HCT116 (cell line): ENCODE results near the gene UBA52. TPM values are rescaled to one million over a fixed set of nuclear protein-coding genes. Genes with fewer than 3 reads are reported as not detected.

Experiments
- ATAC-seq: fragments of 200-7000 bp; cut with Tn5 transposase; 2 replicates; pipeline ENCODE4 v1.9.1; 2020; ENCODE audit warnings: mild to moderate bottlenecking, moderate library complexity
- BruUV-seq: library from RNA; stranded (reverse); fragments of 400-500 nt; replicated peaks from 2 replicates; lab custom pipeline; 2021; lab: Mats Ljungman, UMichigan
- CTCF ChIA-PET: fragments of 300-600 bp; sonication (Branson Sonifier 250); formaldehyde crosslinking; loops from one replicate; lab custom pipeline; 2021; ENCODE audit warnings: antibody characterized with exemption; lab: Charles Lee
- POLR2A ChIA-PET: fragments of 300-600, 350-600 bp; sonication (Branson Sonifier 250); formaldehyde crosslinking; loops from one replicate; lab custom pipeline; 2021; ENCODE audit warnings: antibody characterized with exemption; lab: Charles Lee
- RAD21 ChIA-PET, 2 experiments: fragments of 300-600 bp; sonication (Branson Sonifier 250); formaldehyde crosslinking; loops; one replicate each; lab custom pipeline; 2023; ENCODE audit warnings: low total read pairs in 2 of 2; ENCODE audit not compliant: uncharacterized antibody in 2 of 2, unreplicated experiment in 2 of 2, low non-redundant PET in 1 of 2; lab: Charles Lee
- DNase-seq: peaks from one replicate; pipeline ENCODE4 v3.0.0-alpha.2; 2010; ENCODE audit warnings: low read depth, low spot score
- H2AFZ ChIP-seq: fragments of 200-600 bp; shearing (Covaris generic), sonication (generic); 2 replicates; pipeline ENCODE4 v1.6.1; 2017; ENCODE audit warnings: low read depth, mixed run types, mixed read lengths, antibody characterized with exemption, low read length; ENCODE audit not compliant: poor library complexity, severe bottlenecking
- H3K27ac ChIP-seq: 2 replicates; pipeline ENCODE4 v1.5.1; 2012; ENCODE audit warnings: low read depth, low read length
- H3K27me3 ChIP-seq: fragments of 200-600 bp; sonication (generic); 2 replicates; pipeline ENCODE4 v1.6.1; 2016; ENCODE audit warnings: mixed run types, low read length, mixed read lengths; ENCODE audit not compliant: insufficient read depth
- H3K36me3 ChIP-seq, 2 experiments: fragments of 200-500 bp in 1 of 2; fragments of 200-600 bp in 1 of 2; sonication (Bioruptor generic) in 1 of 2; sonication (generic) in 1 of 2; 2 replicates each; pipeline versions ENCODE4 v1.5.1 to v1.6.1; 2014 to 2016; ENCODE audit warnings: low read length in 2 of 2, inconsistent platforms in 1 of 2, mixed read lengths in 1 of 2, mixed run types in 1 of 2; ENCODE audit not compliant: insufficient read depth in 2 of 2, control insufficient read depth in 1 of 2
- H3K4me1 ChIP-seq, 2 experiments: fragments of 200-600 bp in 1 of 2; sonication (generic) in 1 of 2; 2 replicates each; pipeline versions ENCODE4 v1.5.1 to v1.6.1; 2012 to 2017; ENCODE audit warnings: low read length in 2 of 2, inconsistent platforms in 1 of 2, mild to moderate bottlenecking in 1 of 2, mixed read lengths in 1 of 2, mixed run types in 1 of 2, moderate library complexity in 1 of 2; ENCODE audit not compliant: insufficient read depth in 2 of 2, control insufficient read depth in 1 of 2
- H3K4me2 ChIP-seq: fragments of 200-600 bp; sonication (generic); 2 replicates; pipeline ENCODE4 v1.6.1; 2017; ENCODE audit warnings: mixed run types, low read length, mixed read lengths
- H3K4me3 ChIP-seq, 2 experiments: fragments of 200-600 bp in 1 of 2; sonication (generic) in 1 of 2; replicated peaks in 1 of 2; 2 replicates each; pipeline ENCODE4 v1.5.1; 2011 to 2016; ENCODE audit warnings: low read length in 2 of 2, control low read depth in 1 of 2, low read depth in 1 of 2, mild to moderate bottlenecking in 1 of 2, mixed read lengths in 1 of 2, mixed run types in 1 of 2
- H3K79me2 ChIP-seq: fragments of 200-600 bp; sonication (generic); 2 replicates; pipeline ENCODE4 v1.6.1; 2017; ENCODE audit warnings: mild to moderate bottlenecking, mixed run types, low read length, moderate library complexity, mixed read lengths; ENCODE audit not compliant: insufficient read depth
- H3K9ac ChIP-seq: fragments of 200-600 bp; sonication (generic); 2 replicates; pipeline ENCODE4 v1.6.1; 2016; ENCODE audit warnings: low read length, mixed read lengths
- H3K9me2 ChIP-seq: fragments of 200-600 bp; sonication (generic), shearing (Covaris generic); 2 replicates; pipeline ENCODE4 v1.6.1; 2017; ENCODE audit warnings: mixed run types, mild to moderate bottlenecking, moderate library complexity; ENCODE audit not compliant: insufficient read depth
- H3K9me3 ChIP-seq, 2 experiments: fragments of 200-500 bp in 1 of 2; fragments of 200-600 bp in 1 of 2; sonication (Bioruptor generic) in 1 of 2; sonication (generic) in 1 of 2; 2 replicates each; pipeline ENCODE4 v1.6.1; 2014 to 2017; ENCODE audit warnings: low read length in 2 of 2, mixed read lengths in 2 of 2, inconsistent platforms in 1 of 2, low read depth in 1 of 2, mild to moderate bottlenecking in 1 of 2, mixed run types in 1 of 2, moderate library complexity in 1 of 2; ENCODE audit not compliant: control insufficient read depth in 1 of 2, insufficient read depth in 1 of 2
- H4K20me1 ChIP-seq: fragments of 200-600 bp; sonication (generic), shearing (Covaris generic); 2 replicates; pipeline ENCODE4 v1.6.1; 2017; ENCODE audit warnings: mixed run types, mild to moderate bottlenecking, moderate library complexity; ENCODE audit not compliant: insufficient read depth
- ATF3 ChIP-seq: IDR thresholded peaks from 2 replicates; pipeline ENCODE4 v1.6.1; 2012
- CBX3 ChIP-seq: IDR thresholded peaks from 2 replicates; pipeline ENCODE4 v1.6.1; 2012; ENCODE audit warnings: low read depth
- ELF1 ChIP-seq: IDR thresholded peaks from 2 replicates; pipeline ENCODE4 v1.6.1; 2012; ENCODE audit warnings: low read depth, borderline replicate concordance
- EZH2 ChIP-seq: fragments of 200-600 bp; sonication (generic); IDR thresholded peaks from 2 replicates; pipeline ENCODE4 v1.6.1; 2017; ENCODE audit warnings: antibody characterized with exemption, mixed run types
- FOSL1 ChIP-seq: IDR thresholded peaks from 2 replicates; pipeline ENCODE4 v1.6.1; 2012; ENCODE audit warnings: low read depth
- JUND ChIP-seq: IDR thresholded peaks from 2 replicates; pipeline ENCODE4 v1.6.1; 2012
- POLR2A ChIP-seq: IDR thresholded peaks from 2 replicates; pipeline ENCODE4 v1.7.0; 2011; ENCODE audit warnings: borderline replicate concordance; ENCODE audit not compliant: insufficient read depth, insufficient read length; ENCODE audit errors: extremely low read depth
- POLR2AphosphoS5 ChIP-seq: IDR thresholded peaks from 2 replicates; pipeline ENCODE4 v1.6.1; 2011; ENCODE audit warnings: mild to moderate bottlenecking, low read depth, low read length, moderate library complexity
- RAD21 ChIP-seq: IDR thresholded peaks from 2 replicates; pipeline ENCODE4 v1.6.1; 2012; ENCODE audit warnings: low read depth, mild to moderate bottlenecking
- SP1 ChIP-seq: IDR thresholded peaks from 2 replicates; pipeline ENCODE4 v1.6.1; 2012; ENCODE audit warnings: low read depth
- SRF ChIP-seq: IDR thresholded peaks from 2 replicates; pipeline ENCODE4 v1.6.1; 2012; ENCODE audit warnings: low read depth
- TCF7L2 ChIP-seq: IDR thresholded peaks from 2 replicates; pipeline ENCODE4 v1.7.0; 2011; ENCODE audit warnings: borderline replicate concordance, inconsistent platforms; ENCODE audit not compliant: insufficient read depth, insufficient read length; ENCODE audit errors: extremely low read depth
- YY1 ChIP-seq: IDR thresholded peaks from 2 replicates; pipeline ENCODE4 v1.6.1; 2011; ENCODE audit warnings: low read length, low read depth, moderate library complexity, mild to moderate bottlenecking; ENCODE audit not compliant: insufficient replicate concordance; ENCODE audit errors: extremely low read depth
- ZBTB33 ChIP-seq: IDR thresholded peaks from 2 replicates; pipeline ENCODE4 v1.6.1; 2011; ENCODE audit warnings: mild to moderate bottlenecking, low read length, moderate library complexity; ENCODE audit not compliant: insufficient replicate concordance; ENCODE audit errors: extremely low read depth
- ZFX ChIP-seq: fragments of 450-650 bp; IDR thresholded peaks from 2 replicates; pipeline ENCODE4 v1.6.1; 2017
- ZNF274 ChIP-seq: fragments of 200-500 bp; sonication (Bioruptor generic); IDR thresholded peaks from 2 replicates; pipeline ENCODE4 v1.6.1; 2014; ENCODE audit warnings: mild to moderate bottlenecking, low read depth, low read length, inconsistent platforms
- intact Hi-C: fragments of 100-400 bp; cut with micrococcal nuclease; formaldehyde crosslinking; loops from 2 replicates; pipeline ENCODE4 v1.10.0; 2022
- total RNA-seq: library from RNA; stranded (reverse); gene quantifications from one replicate; pipeline ENCODE4 v1.2.1, GENCODE V29; 2021; ENCODE audit not compliant: unreplicated experiment
- TF ChIP-seq, protein P1 (sequence below): IDR thresholded peaks from 2 replicates; pipeline ENCODE4 v1.6.1; 2012
- TF ChIP-seq, protein P2 (sequence below), 3 experiments: fragments of 200-600 bp in 1 of 3; sonication (generic) in 1 of 3; IDR thresholded peaks in 2 of 3; conservative IDR thresholded peaks in 1 of 3; 2 replicates each; pipeline ENCODE4 v1.5.1; 2012 to 2017; ENCODE audit warnings: low read depth in 2 of 3, low read length in 2 of 3, antibody characterized with exemption in 1 of 3, borderline replicate concordance in 1 of 3, control low read depth in 1 of 3, mild to moderate bottlenecking in 1 of 3, mixed read lengths in 1 of 3, mixed run types in 1 of 3, moderate library complexity in 1 of 3; ENCODE audit not compliant: insufficient read depth in 1 of 3
- TF ChIP-seq, protein P3 (sequence below): IDR thresholded peaks from 2 replicates; pipeline ENCODE4 v1.6.1; 2012; ENCODE audit warnings: low read depth

The UBA52 gene
- total RNA-seq, 1 experiment from 2014 or later = 1,743 TPM

DNA sequence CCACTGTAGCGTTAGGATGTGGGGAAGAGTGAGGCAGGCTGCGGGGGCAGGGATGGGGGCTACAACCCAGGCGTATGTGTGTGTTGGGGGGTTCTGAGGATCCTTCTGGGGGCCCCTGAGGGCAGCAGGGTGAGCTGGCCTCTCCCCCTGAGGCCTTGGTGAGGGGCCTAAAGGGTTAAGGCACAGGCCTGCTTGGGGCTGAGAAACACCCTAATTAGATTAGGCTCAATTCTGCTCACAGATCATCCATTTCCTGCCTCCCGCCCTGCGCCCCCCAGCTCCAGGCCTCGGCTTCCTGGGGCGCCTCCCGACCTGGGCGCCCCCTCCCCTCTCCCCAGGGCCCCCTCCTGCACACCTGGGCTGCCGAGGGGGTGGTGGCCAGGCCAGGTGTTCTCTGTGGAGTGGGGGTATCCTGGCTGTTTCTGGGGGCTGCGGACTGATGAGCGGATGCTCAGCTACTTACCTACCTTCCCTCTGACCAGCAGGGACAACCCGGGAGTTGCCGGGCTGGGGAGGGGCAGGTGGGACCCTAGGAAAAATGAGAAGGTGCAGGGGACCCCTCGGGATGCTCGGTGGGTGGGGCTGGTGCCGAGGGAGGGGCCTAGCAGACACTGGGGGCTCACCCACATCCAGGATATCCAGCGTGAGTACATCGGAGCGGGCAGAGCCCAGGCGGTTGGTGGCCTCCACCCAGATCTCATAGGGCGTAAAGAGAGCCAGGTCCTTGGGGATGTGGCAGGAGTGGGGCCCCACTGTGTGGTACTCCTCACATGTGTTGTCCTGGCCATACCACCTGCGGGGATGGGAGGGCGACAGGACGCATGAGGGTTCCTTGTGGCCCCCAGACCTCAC lies 26.4 kb downstream of the UBA52 start:
- Histone ChIP-seq H4K20me1 (no peaks in the 10 kb centered on the region), H3K4me2 (no peak overlapping the region), H2AFZ (no peak overlapping the region), H3K9me2 (no peaks in the 10 kb centered on the region), H3K79me2 (no peaks in the 10 kb centered on the region), H3K9me3 (no peaks in the 10 kb centered on the region), H3K4me3 (no peak overlapping the region), H3K27me3 (no peaks in the 10 kb centered on the region), H3K36me3 (no peaks in the 10 kb centered on the region), H3K27ac (no peak overlapping the region), H3K9ac (no peak overlapping the region), H3K4me1 (peaks cover 11 to 25% of the 10 kb centered on the region in 2 experiments; a peak in 3 of 4 replicates)
- POLR2A ChIA-PET = no interaction called here
- no peak for ATAC-seq
- RAD21 ChIA-PET = no interaction called here
- no peak for DNase-seq
- intact Hi-C loops = loop anchor here (2.0 kb wide), 1 partner anchor 77 kb away; no protein-coding TSS in a partner anchor
- CTCF ChIA-PET = no interaction called here
- no TSS peak for BruUV-seq
- TF ChIP-seq ZNF274 (no peak), POLR2AphosphoS5 (no peak), YY1 (no peak), POLR2A (no peak), ELF1 (no peak), TCF7L2 (no peak), JUND (no peak), CBX3 (no peak), SP1 (no peak), ATF3 (no peak), RAD21 (no peak), EZH2 (no peak), SRF (no peak), ZFX (no peak), FOSL1 (no peak), ZBTB33 (no peak)
- TF ChIP-seq, protein P1, sequence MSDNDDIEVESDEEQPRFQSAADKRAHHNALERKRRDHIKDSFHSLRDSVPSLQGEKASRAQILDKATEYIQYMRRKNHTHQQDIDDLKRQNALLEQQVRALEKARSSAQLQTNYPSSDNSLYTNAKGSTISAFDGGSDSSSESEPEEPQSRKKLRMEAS = no peak
- TF ChIP-seq, protein P2, sequence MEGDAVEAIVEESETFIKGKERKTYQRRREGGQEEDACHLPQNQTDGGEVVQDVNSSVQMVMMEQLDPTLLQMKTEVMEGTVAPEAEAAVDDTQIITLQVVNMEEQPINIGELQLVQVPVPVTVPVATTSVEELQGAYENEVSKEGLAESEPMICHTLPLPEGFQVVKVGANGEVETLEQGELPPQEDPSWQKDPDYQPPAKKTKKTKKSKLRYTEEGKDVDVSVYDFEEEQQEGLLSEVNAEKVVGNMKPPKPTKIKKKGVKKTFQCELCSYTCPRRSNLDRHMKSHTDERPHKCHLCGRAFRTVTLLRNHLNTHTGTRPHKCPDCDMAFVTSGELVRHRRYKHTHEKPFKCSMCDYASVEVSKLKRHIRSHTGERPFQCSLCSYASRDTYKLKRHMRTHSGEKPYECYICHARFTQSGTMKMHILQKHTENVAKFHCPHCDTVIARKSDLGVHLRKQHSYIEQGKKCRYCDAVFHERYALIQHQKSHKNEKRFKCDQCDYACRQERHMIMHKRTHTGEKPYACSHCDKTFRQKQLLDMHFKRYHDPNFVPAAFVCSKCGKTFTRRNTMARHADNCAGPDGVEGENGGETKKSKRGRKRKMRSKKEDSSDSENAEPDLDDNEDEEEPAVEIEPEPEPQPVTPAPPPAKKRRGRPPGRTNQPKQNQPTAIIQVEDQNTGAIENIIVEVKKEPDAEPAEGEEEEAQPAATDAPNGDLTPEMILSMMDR (IDR thresholded peaks at IDR 0.05 in 2 of 3, conservative IDR thresholded peaks at IDR 0.05 in 1 of 3; ENCODE audit: borderline replicate concordance in 1 of 3, insufficient read depth in 1 of 3, low read depth in 2 of 3, low read length in 2 of 3) = no peak
- TF ChIP-seq, protein P3, sequence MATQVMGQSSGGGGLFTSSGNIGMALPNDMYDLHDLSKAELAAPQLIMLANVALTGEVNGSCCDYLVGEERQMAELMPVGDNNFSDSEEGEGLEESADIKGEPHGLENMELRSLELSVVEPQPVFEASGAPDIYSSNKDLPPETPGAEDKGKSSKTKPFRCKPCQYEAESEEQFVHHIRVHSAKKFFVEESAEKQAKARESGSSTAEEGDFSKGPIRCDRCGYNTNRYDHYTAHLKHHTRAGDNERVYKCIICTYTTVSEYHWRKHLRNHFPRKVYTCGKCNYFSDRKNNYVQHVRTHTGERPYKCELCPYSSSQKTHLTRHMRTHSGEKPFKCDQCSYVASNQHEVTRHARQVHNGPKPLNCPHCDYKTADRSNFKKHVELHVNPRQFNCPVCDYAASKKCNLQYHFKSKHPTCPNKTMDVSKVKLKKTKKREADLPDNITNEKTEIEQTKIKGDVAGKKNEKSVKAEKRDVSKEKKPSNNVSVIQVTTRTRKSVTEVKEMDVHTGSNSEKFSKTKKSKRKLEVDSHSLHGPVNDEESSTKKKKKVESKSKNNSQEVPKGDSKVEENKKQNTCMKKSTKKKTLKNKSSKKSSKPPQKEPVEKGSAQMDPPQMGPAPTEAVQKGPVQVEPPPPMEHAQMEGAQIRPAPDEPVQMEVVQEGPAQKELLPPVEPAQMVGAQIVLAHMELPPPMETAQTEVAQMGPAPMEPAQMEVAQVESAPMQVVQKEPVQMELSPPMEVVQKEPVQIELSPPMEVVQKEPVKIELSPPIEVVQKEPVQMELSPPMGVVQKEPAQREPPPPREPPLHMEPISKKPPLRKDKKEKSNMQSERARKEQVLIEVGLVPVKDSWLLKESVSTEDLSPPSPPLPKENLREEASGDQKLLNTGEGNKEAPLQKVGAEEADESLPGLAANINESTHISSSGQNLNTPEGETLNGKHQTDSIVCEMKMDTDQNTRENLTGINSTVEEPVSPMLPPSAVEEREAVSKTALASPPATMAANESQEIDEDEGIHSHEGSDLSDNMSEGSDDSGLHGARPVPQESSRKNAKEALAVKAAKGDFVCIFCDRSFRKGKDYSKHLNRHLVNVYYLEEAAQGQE = no peak
